ENCODE measurements around the gene OR5K3.
A peak's percentile ranks its signal among the peaks of the same experiment; 100 is the strongest.

Gene OR5K3

GRCh38 chr3:98390366-98390765 is at the start of gene OR5K3:
Gene OR5K3 (plus strand): TSS chr3:98390666. CDS start chr3:98390666, 0 bp downstream.
- no peak for TF ChIP-seq CTCF (IDR thresholded peaks at IDR 0.05; ENCODE audit: control insufficient read depth, insufficient read depth, low read depth, low read length, missing control alignments)
- DNase-seq (ENCODE audit: low read depth), result no peak
- no peak within 1 kb of the TSS for H3K4me3 ChIP-seq (ENCODE audit: control insufficient read depth, low read depth, low read length)

- H3K4me3 ChIP-seq (ENCODE audit: control insufficient read depth, low read depth, low read length), result no peak overlapping the region
- DNase-seq (ENCODE audit: low read depth), result no peak
- TF ChIP-seq CTCF (IDR thresholded peaks at IDR 0.05; ENCODE audit: control insufficient read depth, insufficient read depth, low read depth, low read length, missing control alignments), result no peak
These were observed 48.7 kb upstream of the OR5K3 start for GRCh38 chr3:98341758-98342157.

GRCh38 chr3:98343647-98344507 is 46.6 kb upstream of the OR5K3 start:
- DNase-seq (ENCODE audit: low read depth), result no peak
- H3K4me3 ChIP-seq (ENCODE audit: control insufficient read depth, low read depth, low read length), result no peak overlapping the region
- peak; percentile 67 for TF ChIP-seq CTCF (IDR thresholded peaks at IDR 0.05; ENCODE audit: control insufficient read depth, insufficient read depth, low read depth, low read length, missing control alignments)

- no peak overlapping the region for H3K4me3 ChIP-seq (ENCODE audit: control insufficient read depth, low read depth, low read length)
- no peak for DNase-seq (ENCODE audit: low read depth)
- no peak for TF ChIP-seq CTCF (IDR thresholded peaks at IDR 0.05; ENCODE audit: control insufficient read depth, insufficient read depth, low read depth, low read length, missing control alignments)
These were observed 40.4 kb upstream of the OR5K3 start for GRCh38 chr3:98350082-98350481.

- H3K4me3 ChIP-seq (ENCODE audit: control insufficient read depth, low read depth, low read length), result no peak within 1 kb of the TSS
- DNase-seq (ENCODE audit: low read depth), result no peak
- no peak for TF ChIP-seq CTCF (IDR thresholded peaks at IDR 0.05; ENCODE audit: control insufficient read depth, insufficient read depth, low read depth, low read length, missing control alignments)
These were observed 36.9 kb upstream of the OR5K3 start, which contains the start of gene OR5K4 for GRCh38 chr3:98353554-98353953. Gene OR5K4 (plus strand): TSS chr3:98353854. CDS start chr3:98353854, 0 bp downstream.

- no peak overlapping the region for H3K4me3 ChIP-seq (ENCODE audit: control insufficient read depth, low read depth, low read length)
- no peak for DNase-seq (ENCODE audit: low read depth)
- no peak for TF ChIP-seq CTCF (IDR thresholded peaks at IDR 0.05; ENCODE audit: control insufficient read depth, insufficient read depth, low read depth, low read length, missing control alignments)
These were observed 31.2 kb upstream of the OR5K3 start for GRCh38 chr3:98359250-98359649.
